IMR-90 (cell line): ENCODE data around the gene DOCK2. TPM values are rescaled to one million over a fixed set of nuclear protein-coding genes. Genes with fewer than 3 reads are reported as not detected.

Source experiments
- ATAC-seq: fragments of 200-7000 bp; cut with Tn5 transposase; 2 replicates; pipeline ENCODE4 v1.9.1; 2020; ENCODE audit warnings: low read depth, mild to moderate bottlenecking, moderate library complexity
- BruUV-seq: library from RNA; stranded (reverse); fragments of 400-500 nt; replicated peaks from 2 replicates; lab custom pipeline; 2021; lab: Mats Ljungman, UMichigan
- CTCF ChIA-PET: fragments of 300-600 bp; formaldehyde crosslinking; extraction: SDS; loops from one replicate; lab custom pipeline; 2021; ENCODE audit warnings: antibody characterized with exemption; lab: Yijun Ruan, JAX
- POLR2A ChIA-PET: fragments of 300-600 bp; sonication (Branson Sonifier 250); formaldehyde crosslinking; loops from one replicate; lab custom pipeline; 2022; ENCODE audit warnings: antibody characterized with exemption; ENCODE audit not compliant: unreplicated experiment; lab: Charles Lee
- DNase-seq: peaks from one replicate; pipeline ENCODE4 v3.0.0; 2013
- H2AFZ ChIP-seq: replicated peaks from 2 replicates; pipeline ENCODE3; 2013; ENCODE audit warnings: low read length, mild to moderate bottlenecking; ENCODE audit not compliant: poor library complexity
- H2AK5ac ChIP-seq: 2 replicates; pipeline ENCODE4 v1.6.1; 2013; ENCODE audit warnings: low read depth, low read length, inconsistent platforms
- H2AK9ac ChIP-seq: replicated peaks from 2 replicates; pipeline ENCODE3; 2013; ENCODE audit warnings: mild to moderate bottlenecking, low read depth, low read length, moderate library complexity; ENCODE audit not compliant: poor library complexity
- H2BK120ac ChIP-seq: 2 replicates; pipeline ENCODE4 v1.6.1; 2013; ENCODE audit warnings: low read depth, low read length, inconsistent platforms
- H2BK15ac ChIP-seq: 3 replicates; pipeline ENCODE4 v1.6.1; 2013; ENCODE audit warnings: low read depth, low read length, inconsistent platforms
- H2BK20ac ChIP-seq: 2 replicates; pipeline ENCODE4 v1.6.1; 2013; ENCODE audit warnings: low read depth, mild to moderate bottlenecking, inconsistent platforms, low read length, moderate library complexity
- H2BK5ac ChIP-seq: 2 replicates; pipeline ENCODE4 v1.6.1; 2013; ENCODE audit warnings: mild to moderate bottlenecking, low read depth, low read length, inconsistent platforms; ENCODE audit not compliant: poor library complexity, severe bottlenecking
- H3K14ac ChIP-seq: replicated peaks from 2 replicates; pipeline ENCODE4 v1.6.1; 2013; ENCODE audit warnings: low read depth, low read length, inconsistent platforms
- H3K18ac ChIP-seq: 2 replicates; pipeline ENCODE4 v1.6.1; 2013; ENCODE audit warnings: low read depth, low read length, control low read depth
- H3K23ac ChIP-seq: 2 replicates; pipeline ENCODE4 v1.6.1; 2013; ENCODE audit warnings: low read depth, low read length, inconsistent platforms
- H3K27ac ChIP-seq: 2 replicates; pipeline ENCODE4 v1.5.1; 2013; ENCODE audit warnings: mild to moderate bottlenecking, control low read depth, low read length; ENCODE audit not compliant: insufficient read depth
- H3K27me3 ChIP-seq: 2 replicates; pipeline ENCODE4 v1.6.1; 2013; ENCODE audit warnings: low read length; ENCODE audit not compliant: control insufficient read depth, insufficient read depth
- H3K36me3 ChIP-seq: 2 replicates; pipeline ENCODE4 v1.6.1; 2013; ENCODE audit warnings: low read length, mixed read lengths; ENCODE audit not compliant: control insufficient read depth, insufficient read depth
- H3K4ac ChIP-seq: 2 replicates; pipeline ENCODE4 v1.6.1; 2013; ENCODE audit warnings: low read depth, low read length, inconsistent platforms
- H3K4me1 ChIP-seq: 2 replicates; pipeline ENCODE4 v1.6.1; 2013; ENCODE audit warnings: low read length, mixed read lengths; ENCODE audit not compliant: control insufficient read depth, insufficient read depth
- H3K4me2 ChIP-seq: 2 replicates; pipeline ENCODE4 v1.6.1; 2013; ENCODE audit warnings: low read depth, mild to moderate bottlenecking, control low read depth, low read length, moderate library complexity
- H3K4me3 ChIP-seq: 2 replicates; pipeline ENCODE4 v1.5.1; 2013; ENCODE audit warnings: low read depth, mild to moderate bottlenecking, control low read depth, low read length, moderate library complexity; ENCODE audit not compliant: insufficient read depth
- H3K56ac ChIP-seq: 2 replicates; pipeline ENCODE4 v1.6.1; 2013; ENCODE audit warnings: low read length, inconsistent platforms; ENCODE audit not compliant: insufficient read depth; ENCODE audit errors: extremely low read depth
- H3K79me1 ChIP-seq, 2 experiments: 2 replicates each; pipeline ENCODE4 v1.6.1; 2013; ENCODE audit warnings: low read length in 2 of 2, inconsistent platforms in 1 of 2, low read depth in 1 of 2
- H3K9ac ChIP-seq: 2 replicates; pipeline ENCODE4 v1.6.1; 2013; ENCODE audit warnings: low read depth, low read length, control low read depth
- H3K9me1 ChIP-seq: 2 replicates; pipeline ENCODE4 v1.6.1; 2013; ENCODE audit warnings: low read length, inconsistent platforms; ENCODE audit not compliant: insufficient read depth
- H3K9me3 ChIP-seq: 2 replicates; pipeline ENCODE4 v1.6.1; 2013; ENCODE audit warnings: low read length; ENCODE audit not compliant: control insufficient read depth, insufficient read depth
- H4K20me1 ChIP-seq: 2 replicates; pipeline ENCODE4 v1.6.1; 2013; ENCODE audit warnings: low read length, inconsistent platforms; ENCODE audit not compliant: insufficient read depth
- H4K5ac ChIP-seq: 2 replicates; pipeline ENCODE4 v1.6.1; 2013; ENCODE audit warnings: mild to moderate bottlenecking, low read depth, low read length, control low read depth
- H4K8ac ChIP-seq, 2 experiments: 2 replicates each; pipeline ENCODE4 v1.6.1; 2013; ENCODE audit warnings: low read depth in 2 of 2, low read length in 2 of 2, control low read depth in 1 of 2, inconsistent platforms in 1 of 2
- H4K91ac ChIP-seq: 2 replicates; pipeline ENCODE4 v1.6.1; 2013; ENCODE audit warnings: low read depth, low read length, inconsistent platforms; ENCODE audit not compliant: insufficient read depth
- CEBPB ChIP-seq: IDR thresholded peaks from 2 replicates; pipeline ENCODE4 v1.6.1; 2012; ENCODE audit warnings: low read depth, low read length, improper control_type of control experiment
- FOS ChIP-seq: fragments of 150-350 bp; IDR thresholded peaks from 2 replicates; pipeline ENCODE4 v1.6.1; 2016; ENCODE audit warnings: low read depth, low read length
- MAZ ChIP-seq: IDR thresholded peaks from 2 replicates; pipeline ENCODE4 v1.6.1; 2012; ENCODE audit warnings: low read depth, mild to moderate bottlenecking, low read length, improper control_type of control experiment, moderate library complexity, borderline replicate concordance
- MXI1 ChIP-seq: IDR thresholded peaks from 2 replicates; pipeline ENCODE4 v1.6.1; 2012; ENCODE audit warnings: low read depth, mild to moderate bottlenecking, low read length, moderate library complexity, borderline replicate concordance
- POLR2A ChIP-seq: IDR thresholded peaks from 2 replicates; pipeline ENCODE4 v1.6.1; 2012; ENCODE audit warnings: mild to moderate bottlenecking, low read depth, low read length
- WGBS, 2 experiments: methylation state at CpG; one replicate each; pipeline versions ENCODE4 v1.1.5 to v1.1.7; 2013; ENCODE audit warnings: missing lambda C conversion rate in 2 of 2; ENCODE audit not compliant: insufficient read length in 1 of 2; ENCODE audit errors: extremely low coverage in 2 of 2; 5-methylcytosine and 5-hydroxymethylcytosine counted together
- dilution Hi-C: fragments of 300-500 bp; cut with HindIII; formaldehyde crosslinking; loops from one replicate; pipeline ENCODE4 v1.14.3; 2018; ENCODE audit warnings: low sequenced_read_pairs; ENCODE audit not compliant: unreplicated experiment
- in situ Hi-C: fragments of 300-500 bp; cut with MboI; formaldehyde crosslinking; loops from 3 replicates; pipeline ENCODE4 v1.14.3; 2019; ENCODE audit warnings: low sequenced_read_pairs, inconsistent platforms, mixed read lengths
- intact Hi-C: fragments of 100-400 bp; cut with micrococcal nuclease; formaldehyde crosslinking; loops from 2 replicates; pipeline ENCODE4 v1.10.0; 2022
- polyA plus RNA-seq, 3 experiments: library from polyadenylated mRNA; depleted of rRNA; stranded (reverse); fragments of >200 nt; gene quantifications; 2 replicates each; pipeline ENCODE4 v1.2.3, GENCODE V29; 2012; ENCODE audit warnings: low replicate concordance in 1 of 3
- total RNA-seq: library from RNA; depleted of rRNA; stranded (reverse); fragments of >200 nt; gene quantifications from 2 replicates; pipeline ENCODE4 v1.2.3, GENCODE V29; 2012

DOCK2 gene
- total and polyA plus RNA-seq, 2 of the 4 experiments (the other 2 are of a cell fraction), result 0.72 to 3.0 TPM

DNA sequence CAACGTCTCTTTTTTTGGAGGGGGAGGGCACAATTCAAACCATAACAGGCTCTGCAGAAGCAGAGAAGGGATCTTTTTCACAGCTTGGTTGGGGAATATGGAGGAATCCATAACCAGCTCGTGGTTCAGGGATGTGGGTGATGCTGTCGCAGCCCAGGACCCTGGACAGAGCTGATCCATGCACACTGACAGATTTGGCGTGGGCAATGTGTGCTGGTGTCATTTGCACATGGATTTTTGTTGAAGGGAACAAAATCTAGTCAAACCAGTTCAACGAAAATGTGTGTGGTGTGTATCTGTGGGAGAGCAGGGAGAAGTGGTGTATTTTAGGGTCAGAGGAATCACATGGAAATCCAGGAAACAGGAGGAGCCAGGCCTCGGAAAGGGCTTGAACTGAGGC lies 4.2 kb downstream of the DOCK2 start:
- Histone ChIP-seq H4K91ac (no peak overlapping the region), H3K27me3 (no peaks in the 10 kb centered on the region), H4K8ac (no peak overlapping the region), H3K18ac (no peak overlapping the region), H3K9ac (no peak overlapping the region), H2AK5ac (no peak overlapping the region), H3K14ac (no peak overlapping the region), H3K27ac (no peak overlapping the region), H2BK5ac (no peak overlapping the region), H3K56ac (no peak overlapping the region), H3K4me2 (no peak overlapping the region), H3K4me3 (no peak overlapping the region), H2BK15ac (no peak overlapping the region), H2BK20ac (no peak overlapping the region), H3K4ac (no peak overlapping the region), H3K4me1 (no peaks in the 10 kb centered on the region), H3K9me3 (peaks cover 4% of the 10 kb centered on the region; the same call in 1 of the 2 replicates), H2AK9ac (peak overlapping the region; percentile 3), H3K23ac (no peak overlapping the region), H3K36me3 (no peaks in the 10 kb centered on the region), H4K20me1 (no peaks in the 10 kb centered on the region), H4K5ac (no peak overlapping the region), H2AFZ (no peak overlapping the region), H2BK120ac (no peak overlapping the region), H3K79me1 (no peaks in the 10 kb centered on the region), H3K9me1 (peaks cover 3% of the 10 kb centered on the region; the same call in 1 of the 2 replicates)
- ChIA-PET CTCF (no interaction called here), POLR2A (no interaction called here)
- dilution Hi-C loops, result no loop called here
- TF ChIP-seq MAZ (no peak), FOS (no peak), CEBPB (no peak), POLR2A (no peak), MXI1 (peak; percentile 99)
- no TSS peak for BruUV-seq
- WGBS, 2 experiments, result 10% methylated on average over 4 of the region's 6 CpGs; no CpG with 5 or more reads in 1 of the 2 experiments
- ATAC-seq, result peak; percentile 82
- intact Hi-C loops, result no loop called here
- in situ Hi-C loops, result no loop called here
- peak; percentile 36 for DNase-seq
